Fibroblast of skin of right quadriceps (primary cell): ENCODE results near the gene SAP30L.

Experiments used
- DNase-seq: peaks from one replicate; pipeline ENCODE4 v3.0.0-alpha.2; 2013

SAP30L gene

GRCh38 chr5:154481584-154482381 is 36.0 kb downstream of the SAP30L start:
- no peak for DNase-seq

- no peak for DNase-seq
Measured at GRCh38 chr5:154482528-154483449, 37.0 kb downstream of the SAP30L start.

GRCh38 chr5:154483654-154484392 is 38.0 kb downstream of the SAP30L start:
- no peak for DNase-seq

GRCh38 chr5:154484393-154485095 is 38.7 kb downstream of the SAP30L start:
- no peak for DNase-seq

GRCh38 chr5:154485096-154485491 is 39.3 kb downstream of the SAP30L start:
- no peak for DNase-seq

- DNase-seq = no peak
Measured at GRCh38 chr5:154485850-154486426, 40.1 kb downstream of the SAP30L start.

- no peak for DNase-seq
Measured at GRCh38 chr5:154486427-154486866, 40.6 kb downstream of the SAP30L start.

GRCh38 chr5:154487541-154487940 is 41.7 kb downstream of the SAP30L start:
- DNase-seq = no peak

GRCh38 chr5:154491941-154492340 is 46.1 kb downstream of the SAP30L start:
- DNase-seq = no peak

- no peak for DNase-seq
Measured at GRCh38 chr5:154493274-154493673, 47.5 kb downstream of the SAP30L start.

- no peak for DNase-seq
Measured at GRCh38 chr5:154494036-154494435, 48.2 kb downstream of the SAP30L start.

- DNase-seq = no peak
Measured at GRCh38 chr5:154498591-154498990, 52.8 kb downstream of the SAP30L start.

- no peak for DNase-seq
Measured at GRCh38 chr5:154498994-154499393, 53.2 kb downstream of the SAP30L start.

- no peak for DNase-seq
Measured at GRCh38 chr5:154501566-154501965, 55.8 kb downstream of the SAP30L start.

GRCh38 chr5:154502180-154502579 is 56.4 kb downstream of the SAP30L start:
- no peak for DNase-seq

GRCh38 chr5:154503698-154504039 is 57.9 kb downstream of the SAP30L start:
- no peak for DNase-seq

- DNase-seq = no peak
Measured at GRCh38 chr5:154505567-154505966, 59.8 kb downstream of the SAP30L start.

GRCh38 chr5:154506049-154506715 is 60.4 kb downstream of the SAP30L start:
- no peak for DNase-seq

- no peak for DNase-seq
Measured at GRCh38 chr5:154506716-154507080, 60.9 kb downstream of the SAP30L start.

GRCh38 chr5:154508114-154508513 is 62.3 kb downstream of the SAP30L start:
- DNase-seq = no peak

GRCh38 chr5:154509784-154510555 is 64.2 kb downstream of the SAP30L start:
- DNase-seq = peak; percentile 14
